D721Med (cell line): ENCODE data around the gene C4BPB.

ENCODE experiments used
- DNase-seq: peaks from one replicate; pipeline ENCODE4 v3.0.0; 2011; ENCODE audit warnings: low spot score; ENCODE audit not compliant: insufficient read length
- FAIRE-seq: peaks from 2 replicates; lab custom pipeline; 2011; peaks lifted over from hg19 to GRCh38; lab: Jason Lieb, UNC
- TF ChIP-seq, protein P1 (sequence below): IDR thresholded peaks from 2 replicates; pipeline ENCODE4 v1.5.1; 2012; ENCODE audit warnings: mild to moderate bottlenecking, control low read depth; ENCODE audit not compliant: insufficient read depth; ENCODE audit errors: missing control alignments

Gene C4BPB

DNA sequence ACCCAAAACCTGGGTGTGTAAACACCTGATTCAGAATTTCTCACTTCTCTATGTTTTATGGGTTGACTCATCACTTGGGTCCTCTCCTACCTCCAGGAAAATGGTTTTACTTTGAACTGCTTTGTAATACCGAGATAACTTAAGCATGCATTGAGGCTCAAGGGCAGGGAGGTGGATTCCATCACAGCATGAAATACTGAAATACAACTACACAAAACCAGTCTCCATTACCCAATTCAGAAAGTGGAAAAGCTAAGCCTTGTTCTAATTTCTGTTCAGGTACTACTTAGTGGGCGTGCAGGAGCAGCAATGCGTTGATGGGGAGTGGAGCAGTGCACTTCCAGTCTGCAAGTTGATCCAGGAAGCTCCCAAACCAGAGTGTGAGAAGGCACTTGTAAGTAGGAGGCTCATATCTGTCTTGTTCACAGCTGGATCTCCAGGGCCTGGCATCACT is 9.2 kb downstream of the C4BPB start:
- TF ChIP-seq, protein P1, sequence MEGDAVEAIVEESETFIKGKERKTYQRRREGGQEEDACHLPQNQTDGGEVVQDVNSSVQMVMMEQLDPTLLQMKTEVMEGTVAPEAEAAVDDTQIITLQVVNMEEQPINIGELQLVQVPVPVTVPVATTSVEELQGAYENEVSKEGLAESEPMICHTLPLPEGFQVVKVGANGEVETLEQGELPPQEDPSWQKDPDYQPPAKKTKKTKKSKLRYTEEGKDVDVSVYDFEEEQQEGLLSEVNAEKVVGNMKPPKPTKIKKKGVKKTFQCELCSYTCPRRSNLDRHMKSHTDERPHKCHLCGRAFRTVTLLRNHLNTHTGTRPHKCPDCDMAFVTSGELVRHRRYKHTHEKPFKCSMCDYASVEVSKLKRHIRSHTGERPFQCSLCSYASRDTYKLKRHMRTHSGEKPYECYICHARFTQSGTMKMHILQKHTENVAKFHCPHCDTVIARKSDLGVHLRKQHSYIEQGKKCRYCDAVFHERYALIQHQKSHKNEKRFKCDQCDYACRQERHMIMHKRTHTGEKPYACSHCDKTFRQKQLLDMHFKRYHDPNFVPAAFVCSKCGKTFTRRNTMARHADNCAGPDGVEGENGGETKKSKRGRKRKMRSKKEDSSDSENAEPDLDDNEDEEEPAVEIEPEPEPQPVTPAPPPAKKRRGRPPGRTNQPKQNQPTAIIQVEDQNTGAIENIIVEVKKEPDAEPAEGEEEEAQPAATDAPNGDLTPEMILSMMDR = no peak

GRCh38 chr1:207101720-207102119 is 13.1 kb downstream of the C4BPB start:
- TF ChIP-seq, protein P1 = no peak
- FAIRE-seq (no peak), DNase-seq (no peak)

More for the DNA sequence above, 9.2 kb downstream of the C4BPB start:
- no peak for FAIRE-seq
- DNase-seq = no peak

- TF ChIP-seq, protein P1 = no peak
- DNase-seq (no peak), FAIRE-seq (no peak)
Measured at GRCh38 chr1:207102146-207102545, 13.5 kb downstream of the C4BPB start.

GRCh38 chr1:207102659-207103058 is 14.0 kb downstream of the C4BPB start:
- no peak for FAIRE-seq
- TF ChIP-seq, protein P1 = no peak
- DNase-seq = no peak

DNA sequence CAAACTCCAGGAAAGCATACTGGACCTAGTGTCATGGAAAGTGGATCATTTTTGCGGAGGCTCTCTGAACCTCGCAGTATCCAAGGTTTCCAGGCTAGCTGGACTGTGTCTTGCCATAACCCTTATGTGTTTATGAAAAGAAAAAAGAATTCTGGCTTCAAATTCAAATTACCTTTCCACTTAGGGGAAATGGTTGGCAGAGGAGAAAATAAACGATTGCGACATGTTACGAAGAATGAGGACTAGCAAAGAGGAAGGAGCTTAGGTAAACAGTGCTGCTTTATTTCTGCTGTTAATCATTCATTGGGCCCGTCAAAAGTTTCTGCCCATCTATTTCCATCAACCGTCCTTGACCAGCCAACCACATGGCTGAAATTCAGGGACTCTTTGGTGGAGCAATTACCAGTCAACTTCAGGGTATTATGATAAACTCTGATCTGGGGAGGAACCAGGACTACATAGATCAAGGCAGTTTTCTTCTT is 15.3 kb downstream of the C4BPB start, which contains the start of gene C4BPA:
Gene C4BPA, plus strand, starts transcription at position 342 of the 482 bp plus-strand sequence. CDS start 8,793 bp downstream, outside the sequence.
- TF ChIP-seq, protein P1 = no peak
- DNase-seq (no peak), FAIRE-seq (no peak)

DNA sequence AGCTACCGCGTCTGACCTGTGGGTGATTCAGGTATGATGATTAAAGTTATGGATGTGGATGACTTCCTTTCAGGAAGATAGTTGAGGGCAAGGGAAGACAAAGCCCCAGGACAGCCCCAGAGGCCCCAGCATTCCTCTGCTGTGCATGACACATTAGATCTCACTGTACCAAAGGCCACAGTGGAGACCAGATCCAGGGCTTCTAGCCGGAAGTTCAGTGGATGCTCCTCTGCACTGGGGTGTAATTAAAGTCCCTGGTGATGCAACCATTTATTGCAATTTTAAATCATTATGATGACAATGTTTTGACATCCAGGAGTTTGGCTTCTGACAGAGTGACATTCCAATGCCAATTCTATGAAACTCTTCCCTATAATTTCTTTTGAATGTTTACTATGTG is 20.3 kb downstream of the C4BPB start:
- no peak for DNase-seq
- FAIRE-seq = no peak
- TF ChIP-seq, protein P1 = no peak

- no peak for FAIRE-seq
- TF ChIP-seq, protein P1 = no peak
Measured at GRCh38 chr1:207112616-207113296, 24.1 kb downstream of the C4BPB start.

More at GRCh38 chr1:207112616-207113296, 24.1 kb downstream of the C4BPB start:
- no peak for DNase-seq
